ENCODE measurements around the gene BRAP. TPM values are rescaled to one million over a fixed set of nuclear protein-coding genes. Genes with fewer than 3 reads are reported as not detected.

The BRAP gene
- total RNA-seq, 1 experiment from 2014 or later: 25.0 TPM

DNA sequence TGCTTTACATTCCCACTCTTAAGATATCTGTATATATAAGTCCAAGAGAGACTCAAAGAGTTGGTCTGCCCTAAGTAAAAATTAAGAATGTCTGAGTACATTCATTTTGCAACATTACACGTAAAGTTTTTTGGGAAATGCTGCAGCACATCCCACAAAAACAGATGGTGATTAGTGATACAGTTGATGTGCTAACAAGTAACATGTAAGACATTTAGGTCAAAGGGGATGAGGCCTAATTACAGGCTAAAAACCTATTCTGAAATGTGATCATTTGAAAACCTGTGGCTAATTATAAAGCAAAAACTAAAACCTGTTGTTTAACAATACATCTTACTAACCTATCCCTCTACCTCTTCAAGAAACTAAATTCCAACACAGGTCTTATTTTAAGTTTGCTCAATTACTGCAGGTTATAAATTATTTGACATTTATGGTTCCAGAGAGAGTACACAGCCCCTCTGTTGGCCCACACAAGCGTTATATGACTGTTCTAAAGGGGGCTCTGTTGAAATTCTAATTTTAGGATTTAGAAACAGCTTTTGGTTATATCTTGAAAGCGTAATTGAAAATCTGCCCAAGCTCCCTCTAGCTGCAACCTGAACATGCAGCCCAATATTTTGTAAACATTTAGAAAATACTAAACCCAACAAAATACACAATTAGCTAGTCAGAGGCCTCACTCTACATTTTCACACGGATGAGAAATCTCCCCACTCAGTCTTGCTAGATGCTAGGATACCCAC, 42.9 kb downstream of the BRAP start:
- H3K14ac ChIP-seq (ENCODE audit: insufficient read depth, low read length): no peak overlapping the region
- H3K4me3 Mint-ChIP-seq: no peak overlapping the region

More for the DNA sequence above, 42.9 kb downstream of the BRAP start:
- no peaks in the 10 kb centered on the region for H4K20me1 ChIP-seq (ENCODE audit: control insufficient read depth, insufficient read depth, insufficient read length)
- H3K79me2 ChIP-seq (ENCODE audit: insufficient read depth, low read length): no peaks in the 10 kb centered on the region
- H4K8ac ChIP-seq (replicated peaks; ENCODE audit: insufficient read length, low read depth, low read length): no peak overlapping the region
- H3K4me1 Mint-ChIP-seq: no peaks in the 10 kb centered on the region
- H3K23ac ChIP-seq (ENCODE audit: insufficient read length, low read depth, low read length): no peak overlapping the region
- H3K27me3 ChIP-seq (ENCODE audit: insufficient read depth, low read length): no peaks in the 10 kb centered on the region
- no peak overlapping the region for H2BK15ac ChIP-seq (ENCODE audit: low read depth, low read length)
- H3K27ac Mint-ChIP-seq: no peak overlapping the region
- H3K9me3 Mint-ChIP-seq: no peaks in the 10 kb centered on the region
- no peak for TF ChIP-seq CTCF (conservative IDR thresholded peaks at IDR 0.05)
- H3K79me1 ChIP-seq (ENCODE audit: insufficient read depth, low read depth, low read length, poor library complexity, severe bottlenecking): no peaks in the 10 kb centered on the region
- H4K5ac ChIP-seq (ENCODE audit: insufficient read length, low read depth, low read length): no peak overlapping the region
- H3K9me3 ChIP-seq (ENCODE audit: control insufficient read depth, low read depth, low read length): no peaks in the 10 kb centered on the region
- no CpG with 5 or more reads among the region's 4 CpGs for WGBS (ENCODE audit: extremely low coverage, insufficient read length, low lambda C conversion rate)
- H3K36me3 Mint-ChIP-seq (ENCODE audit: insufficient read depth in 1 of 3, low read depth in 3 of 3): peaks cover 16 to 54% (median 39%) of the 10 kb centered on the region in 3 experiments; a peak in 6 of 7 replicates
- no peak overlapping the region for H4K91ac ChIP-seq (ENCODE audit: insufficient read length, low read depth, low read length)
- H2BK120ac ChIP-seq (ENCODE audit: low read depth, low read length, poor library complexity, severe bottlenecking): no peak overlapping the region
- no peak overlapping the region for H3T11ph ChIP-seq (ENCODE audit: low read length)
- DNase-seq: no peak
- no peaks in the 10 kb centered on the region for H3K4me1 ChIP-seq (ENCODE audit: insufficient read depth, low read length)
- no peak overlapping the region for H2BK5ac ChIP-seq (ENCODE audit: insufficient read length, low read length)
- no peak overlapping the region for H3K18ac ChIP-seq (ENCODE audit: insufficient read length, low read depth, low read length)
- no peak overlapping the region for H2AFZ ChIP-seq (ENCODE audit: low read length)
- no peak overlapping the region for H3K4me2 ChIP-seq (ENCODE audit: insufficient read depth, insufficient read length, low read length)
- H3K56ac ChIP-seq (ENCODE audit: insufficient read length, low read depth, low read length): no peak overlapping the region
- H3K27me3 Mint-ChIP-seq (ENCODE audit: low read depth): no peaks in the 10 kb centered on the region
- H2AK5ac ChIP-seq (ENCODE audit: insufficient read length, low read length): no peak overlapping the region
- H2BK20ac ChIP-seq (ENCODE audit: low read depth, low read length, poor library complexity, severe bottlenecking): no peak overlapping the region
- H3K4ac ChIP-seq (ENCODE audit: low read depth, low read length): no peak overlapping the region
- no peak overlapping the region for H3K9ac ChIP-seq (ENCODE audit: extremely low read depth, insufficient read length, low read length)
- no peak overlapping the region for H2BK12ac ChIP-seq (ENCODE audit: insufficient read length, low read depth, low read length)
- H3K23me2 ChIP-seq (ENCODE audit: insufficient read length, low read depth, low read length, poor library complexity, severe bottlenecking): no peaks in the 10 kb centered on the region
- no peak overlapping the region for H3K27ac ChIP-seq (ENCODE audit: insufficient read length, low read depth, low read length)
